GM12878 (cell line): Measurements from ENCODE around the gene SLC12A5. TPM values are rescaled to one million over a fixed set of nuclear protein-coding genes. Genes with fewer than 3 reads are reported as not detected.

Source experiments
- ATAC-seq: fragments of 200-7000 bp; cut with Tn5 transposase; 3 replicates; pipeline ENCODE4 v1.9.1; 2020; ENCODE audit warnings: mild to moderate bottlenecking, moderate library complexity
- BruUV-seq: library from RNA; stranded (reverse); fragments of 400-500 nt; replicated peaks from 2 replicates; lab custom pipeline; 2021; lab: Mats Ljungman, UMichigan
- CTCF ChIA-PET: fragments of 300-600 bp; sonication (Branson Sonifier 250); formaldehyde crosslinking; extraction: SDS; loops from one replicate; lab custom pipeline; 2021; ENCODE audit warnings: inconsistent platforms; lab: Yijun Ruan, JAX
- POLR2A ChIA-PET: fragments of 350-600 bp; formaldehyde crosslinking; extraction: SDS; loops from one replicate; lab custom pipeline; 2021; ENCODE audit warnings: inconsistent platforms; lab: Charles Lee
- RAD21 ChIA-PET: fragments of 300-600 bp; sonication (Branson Sonifier 250); formaldehyde crosslinking; loops from one replicate; lab custom pipeline; 2023; ENCODE audit warnings: antibody characterized with exemption; ENCODE audit not compliant: unreplicated experiment; lab: Charles Lee
- SMC1A ChIA-PET: fragments of 300-600 bp; sonication (Branson Sonifier 250); formaldehyde crosslinking; loops from one replicate; lab custom pipeline; 2023; ENCODE audit not compliant: unreplicated experiment, uncharacterized antibody; lab: Charles Lee
- DNase-seq: peaks from one replicate; pipeline ENCODE4 v3.0.0-alpha.2; 2011; ENCODE audit warnings: low read depth, low spot score
- FAIRE-seq: peaks from 3 replicates; lab custom pipeline; 2011; peaks lifted over from hg19 to GRCh38; lab: Jason Lieb, UNC
- H2AFZ ChIP-seq: 2 replicates; pipeline ENCODE4 v1.6.0; 2011; ENCODE audit warnings: low read depth, low read length, control low read depth; ENCODE audit not compliant: control insufficient read depth
- H3K27ac ChIP-seq: 2 replicates; pipeline ENCODE4 v1.5.1; 2011; ENCODE audit warnings: control low read depth; ENCODE audit not compliant: control insufficient read depth, insufficient read depth
- H3K27me3 ChIP-seq, 2 experiments: replicated peaks in 1 of 2; 2 replicates each; pipeline versions ENCODE4 v1.6.0 to v1.6.1; 2011; ENCODE audit warnings: low read length in 1 of 2; ENCODE audit not compliant: control insufficient read depth in 2 of 2, insufficient read depth in 2 of 2
- H3K36me3 ChIP-seq, 2 experiments: 2 replicates each; pipeline ENCODE4 v1.5.1; 2011; ENCODE audit warnings: low read length in 1 of 2; ENCODE audit not compliant: control insufficient read depth in 2 of 2, insufficient read depth in 2 of 2
- H3K4me1 ChIP-seq: 2 replicates; pipeline ENCODE4 v1.6.1; 2011; ENCODE audit warnings: mild to moderate bottlenecking, low read length, moderate library complexity, mixed read lengths; ENCODE audit not compliant: control insufficient read depth, insufficient read depth
- H3K4me2 ChIP-seq: 2 replicates; pipeline ENCODE4 v1.6.0; 2011; ENCODE audit warnings: control low read depth; ENCODE audit not compliant: control insufficient read depth, insufficient read depth
- H3K4me3 ChIP-seq: fragments of 200-600 bp; sonication (generic); 2 replicates; pipeline ENCODE4 v1.5.1; 2016
- H3K79me2 ChIP-seq: 2 replicates; pipeline ENCODE4 v1.6.0; 2011; ENCODE audit warnings: low read length; ENCODE audit not compliant: control insufficient read depth, insufficient read depth
- H3K9ac ChIP-seq: 2 replicates; pipeline ENCODE4 v1.8.0; 2011; ENCODE audit warnings: low read length, control low read depth, mixed read lengths; ENCODE audit not compliant: control insufficient read depth, insufficient read depth
- H3K9me3 ChIP-seq: replicated peaks from 3 replicates; pipeline ENCODE4 v1.5.1; 2011; ENCODE audit warnings: mild to moderate bottlenecking, low read length; ENCODE audit not compliant: control insufficient read depth, insufficient read depth
- H4K20me1 ChIP-seq: 2 replicates; pipeline ENCODE4 v1.6.0; 2011; ENCODE audit not compliant: control insufficient read depth, insufficient read depth
- BACH1 ChIP-seq: fragments of 450-650 bp; IDR thresholded peaks from 2 replicates; pipeline ENCODE4 v1.6.1; 2017; ENCODE audit warnings: mild to moderate bottlenecking, borderline replicate concordance
- CBFB ChIP-seq: IDR thresholded peaks from 2 replicates; pipeline ENCODE4 v1.6.1; 2016; ENCODE audit warnings: antibody characterized with exemption, low read depth
- CHD2 ChIP-seq: IDR thresholded peaks from 2 replicates; pipeline ENCODE4 v1.6.1; 2011; ENCODE audit warnings: low read depth, low read length, improper control_type of control experiment, borderline replicate concordance
- CHD4 ChIP-seq: fragments of 200-600 bp; sonication (generic); IDR thresholded peaks from 2 replicates; pipeline ENCODE4 v1.6.1; 2016; ENCODE audit warnings: mild to moderate bottlenecking
- EP300 ChIP-seq, 2 experiments: fragments of 150-350 bp in 1 of 2; IDR thresholded peaks; 2 replicates each; pipeline ENCODE4 v1.6.1; 2011 to 2012; ENCODE audit warnings: low read depth in 2 of 2, low read length in 2 of 2, borderline replicate concordance in 1 of 2, improper control_type of control experiment in 1 of 2, inconsistent platforms in 1 of 2; ENCODE audit not compliant: control insufficient read depth in 1 of 2
- ETV6 ChIP-seq, 2 experiments: fragments of 450-650 bp in 1 of 2; IDR thresholded peaks in 1 of 2; conservative IDR thresholded peaks in 1 of 2; 2 replicates each; pipeline ENCODE4 v1.6.1; 2014; ENCODE audit warnings: antibody characterized with exemption in 1 of 2, borderline replicate concordance in 1 of 2, low read depth in 1 of 2, mild to moderate bottlenecking in 1 of 2, moderate library complexity in 1 of 2
- HDGF ChIP-seq: fragments of 450-650 bp; IDR thresholded peaks from 2 replicates; pipeline ENCODE4 v1.6.1; 2016; ENCODE audit warnings: antibody characterized with exemption
- MYC ChIP-seq: IDR thresholded peaks from 2 replicates; pipeline ENCODE4 v1.6.1; 2011; ENCODE audit warnings: mild to moderate bottlenecking, low read length, moderate library complexity, inconsistent platforms; ENCODE audit not compliant: insufficient read depth, insufficient replicate concordance, insufficient read length, severe bottlenecking
- RUNX3 ChIP-seq: IDR thresholded peaks from 2 replicates; pipeline ENCODE4 v1.6.1; 2012; ENCODE audit warnings: low read length, inconsistent platforms
- SIX5 ChIP-seq: IDR thresholded peaks from 2 replicates; pipeline ENCODE4 v1.6.1; 2011; ENCODE audit warnings: mild to moderate bottlenecking, low read depth, low read length, moderate library complexity; ENCODE audit not compliant: severe bottlenecking
- SREBF1 ChIP-seq: IDR thresholded peaks from 2 replicates; pipeline ENCODE4 v1.6.1; 2012; ENCODE audit warnings: mild to moderate bottlenecking, low read length
- ZSCAN29 ChIP-seq: fragments of 450-650 bp; IDR thresholded peaks from 2 replicates; pipeline ENCODE4 v1.6.1; 2017; ENCODE audit warnings: mild to moderate bottlenecking, moderate library complexity
- WGBS: methylation state at CpG from one replicate; pipeline ENCODE4 v1.1.6; 2016; ENCODE audit warnings: low lambda C conversion rate; ENCODE audit not compliant: insufficient replicate concordance, insufficient coverage; ENCODE audit errors: missing lambda C conversion rate; 5-methylcytosine and 5-hydroxymethylcytosine counted together
- in situ Hi-C: fragments of 300-500 bp; cut with MboI; formaldehyde crosslinking; loops from 9 replicates; pipeline ENCODE4 v1.14.3; 2018; ENCODE audit warnings: mixed read lengths
- intact Hi-C: fragments of 100-400 bp; cut with micrococcal nuclease; formaldehyde crosslinking; loops from one replicate; pipeline ENCODE4 v1.14.2; 2022; ENCODE audit not compliant: unreplicated experiment
- polyA plus RNA-seq, 11 experiments: library from polyadenylated mRNA; depleted of rRNA in 4 of 11; unstranded in 6 of 11; stranded (reverse) in 5 of 11; fragments of >200 nt; fragmentation: Nextera tagmentation in 4 of 11; fragmentation: Illumina TruSeq in 1 of 11; extraction: Ambion mirVana in 4 of 11; extraction: Trizol in 1 of 11; gene quantifications; 1 replicate in 1 of 11; 2 replicates in 10 of 11; pipeline versions ENCODE4 v1.2.1 to v1.2.3, GENCODE V29; 2011 to 2016; ENCODE audit warnings: inconsistent platforms in 2 of 11, missing spikeins in 2 of 11, low read depth in 1 of 11
- total RNA-seq, 4 experiments: library from RNA; depleted of rRNA in 3 of 4; stranded (reverse); fragments of >200 nt in 3 of 4; fragmentation: Illumina TruSeq in 1 of 4; extraction: Trizol in 1 of 4; gene quantifications; 2 replicates each; pipeline versions ENCODE4 v1.2.1 to v1.2.3, GENCODE V29; 2013 to 2021
- TF ChIP-seq, protein P1 (sequence below): IDR thresholded peaks from 2 replicates; pipeline ENCODE4 v1.6.1; 2012; ENCODE audit warnings: low read depth, low read length, improper control_type of control experiment
- TF ChIP-seq, protein P2 (sequence below): fragments of 450-650 bp; IDR thresholded peaks from 2 replicates; pipeline ENCODE4 v1.6.1; 2016; ENCODE audit warnings: mild to moderate bottlenecking

Gene SLC12A5
- total and polyA plus RNA-seq, 10 of the 15 experiments (the other 5 are each of a cell fraction or from before 2014, with no cell fraction given): 0.26 to 2.7 (median 1.2) TPM

DNA sequence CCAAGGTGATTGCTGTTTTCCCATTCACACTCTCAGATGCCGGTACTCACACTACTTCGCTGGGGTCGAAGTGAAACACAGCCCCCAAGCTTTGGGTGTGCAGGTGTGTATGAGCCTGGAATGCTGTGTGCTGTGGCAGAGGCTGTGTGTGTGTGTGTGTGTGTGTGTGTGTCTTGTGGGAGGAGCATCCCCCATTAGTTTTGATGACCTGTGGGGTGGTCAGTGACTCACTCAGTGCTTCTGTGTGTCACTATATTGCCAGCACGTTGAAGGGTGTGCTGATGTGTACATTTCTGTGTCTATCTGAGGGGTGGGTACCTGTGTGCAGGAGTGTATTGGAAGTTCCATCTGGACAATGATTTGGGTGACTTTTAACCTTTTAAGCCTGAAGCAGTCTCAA lies 5.0 kb upstream of the SLC12A5 start:
- WGBS: 46% methylated on average over 4 of the region's 4 CpGs
- no peak for ATAC-seq
- no TSS peak for BruUV-seq

GRCh38 chr20:46025376-46025783 lies 3.6 kb upstream of the SLC12A5 start:
- ChIA-PET RAD21 (interaction anchor here (0.9 to 1.3 kb wide), 3 partner anchors 11 to 150 kb away, joined by 3 to 4 read pairs (median 3); no protein-coding TSS in a partner anchor), CTCF (interaction anchor here (0.9 to 1.1 kb wide), 5 partner anchors 55 to 150 kb away, joined by 3 to 4 read pairs (median 3); no protein-coding TSS in a partner anchor), POLR2A (no interaction called here), SMC1A (interaction anchor here (1.4 to 1.5 kb wide), 2 partner anchors 83 to 124 kb away, joined by 3 to 7 read pairs; no protein-coding TSS in a partner anchor)
- Histone ChIP-seq H3K4me2 (no peak overlapping the region), H3K9ac (no peak overlapping the region), H3K36me3 (no peaks in the 10 kb centered on the region), H3K27me3 (peaks cover 2 to 6% of the 10 kb centered on the region in 2 experiments; a peak in 3 of 4 replicates), H3K79me2 (no peaks in the 10 kb centered on the region), H3K4me3 (no peak overlapping the region), H3K4me1 (no peaks in the 10 kb centered on the region), H3K9me3 (no peaks in the 10 kb centered on the region), H2AFZ (no peak overlapping the region), H3K27ac (no peak overlapping the region), H4K20me1 (no peaks in the 10 kb centered on the region)
- no peak for DNase-seq
- FAIRE-seq: no peak
- intact Hi-C loops (no loop called here), in situ Hi-C loops (no loop called here)
- BruUV-seq: no TSS peak
- no peak for ATAC-seq
- WGBS: 58% methylated on average over 10 of the region's 10 CpGs
- TF ChIP-seq CHD2: no peak
- no peak for TF ChIP-seq SREBF1
- TF ChIP-seq ETV6 (conservative IDR thresholded peaks at IDR 0.05 in 1 of 2, IDR thresholded peaks at IDR 0.05 in 1 of 2; ENCODE audit: borderline replicate concordance in 1 of 2, low read depth in 1 of 2): no peak
- no peak for TF ChIP-seq HDGF
- TF ChIP-seq MYC: no peak
- no peak for TF ChIP-seq CBFB
- TF ChIP-seq, protein P1, sequence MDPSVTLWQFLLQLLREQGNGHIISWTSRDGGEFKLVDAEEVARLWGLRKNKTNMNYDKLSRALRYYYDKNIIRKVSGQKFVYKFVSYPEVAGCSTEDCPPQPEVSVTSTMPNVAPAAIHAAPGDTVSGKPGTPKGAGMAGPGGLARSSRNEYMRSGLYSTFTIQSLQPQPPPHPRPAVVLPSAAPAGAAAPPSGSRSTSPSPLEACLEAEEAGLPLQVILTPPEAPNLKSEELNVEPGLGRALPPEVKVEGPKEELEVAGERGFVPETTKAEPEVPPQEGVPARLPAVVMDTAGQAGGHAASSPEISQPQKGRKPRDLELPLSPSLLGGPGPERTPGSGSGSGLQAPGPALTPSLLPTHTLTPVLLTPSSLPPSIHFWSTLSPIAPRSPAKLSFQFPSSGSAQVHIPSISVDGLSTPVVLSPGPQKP: no peak
- TF ChIP-seq CHD4: no peak
- TF ChIP-seq RUNX3: no peak
- no peak for TF ChIP-seq SIX5

More for the DNA sequence above, 5.0 kb upstream of the SLC12A5 start:
- H3K4me3 ChIP-seq: no peak overlapping the region
- H3K27ac ChIP-seq: no peak overlapping the region
- no peaks in the 10 kb centered on the region for H3K9me3 ChIP-seq
- TF ChIP-seq ZSCAN29: no peak
- TF ChIP-seq EP300 (IDR thresholded peaks at IDR 0.05; ENCODE audit: borderline replicate concordance in 1 of 2, control insufficient read depth in 1 of 2, low read depth in 2 of 2, low read length in 2 of 2): no peak
- TF ChIP-seq, protein P2, sequence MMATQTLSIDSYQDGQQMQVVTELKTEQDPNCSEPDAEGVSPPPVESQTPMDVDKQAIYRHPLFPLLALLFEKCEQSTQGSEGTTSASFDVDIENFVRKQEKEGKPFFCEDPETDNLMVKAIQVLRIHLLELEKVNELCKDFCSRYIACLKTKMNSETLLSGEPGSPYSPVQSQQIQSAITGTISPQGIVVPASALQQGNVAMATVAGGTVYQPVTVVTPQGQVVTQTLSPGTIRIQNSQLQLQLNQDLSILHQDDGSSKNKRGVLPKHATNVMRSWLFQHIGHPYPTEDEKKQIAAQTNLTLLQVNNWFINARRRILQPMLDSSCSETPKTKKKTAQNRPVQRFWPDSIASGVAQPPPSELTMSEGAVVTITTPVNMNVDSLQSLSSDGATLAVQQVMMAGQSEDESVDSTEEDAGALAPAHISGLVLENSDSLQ: no peak
- TF ChIP-seq BACH1: no peak
- FAIRE-seq: no peak
- RAD21 ChIA-PET: interaction anchor here (0.6 to 1.6 kb wide), 3 partner anchors 16 to 275 kb away, joined by 3 read pairs; no protein-coding TSS in a partner anchor
- no peak overlapping the region for H2AFZ ChIP-seq
- no peak for DNase-seq
- intact Hi-C loops (loop anchor here (1.0 to 2.0 kb wide), 2 partner anchors 63 to 109 kb away; no protein-coding TSS in a partner anchor), in situ Hi-C loops (no loop called here)
- no peaks in the 10 kb centered on the region for H3K36me3 ChIP-seq
- H3K9ac ChIP-seq: no peak overlapping the region
- POLR2A ChIA-PET: no interaction called here
- H3K4me2 ChIP-seq: no peak overlapping the region
- CTCF ChIA-PET: interaction anchor here (0.7 to 2.6 kb wide), 16 partner anchors 10 to 325 kb away, joined by 3 to 16 read pairs (median 6); no protein-coding TSS in a partner anchor
- SMC1A ChIA-PET: interaction anchor here (0.9 to 2.9 kb wide), 6 partner anchors 62 to 151 kb away, joined by 3 to 11 read pairs (median 6); no protein-coding TSS in a partner anchor
- H3K27me3 ChIP-seq: peaks cover 2 to 6% of the 10 kb centered on the region in 2 experiments; a peak in 2 of 4 replicates
- no peaks in the 10 kb centered on the region for H3K4me1 ChIP-seq
- no peaks in the 10 kb centered on the region for H3K79me2 ChIP-seq
- H4K20me1 ChIP-seq: no peaks in the 10 kb centered on the region
